OCI-LY7 (cell line): ENCODE results near the gene KDM4B. TPM values are rescaled to one million over a fixed set of nuclear protein-coding genes. Genes with fewer than 3 reads are reported as not detected.

ENCODE experiments used
- BruUV-seq: library from RNA; stranded (reverse); fragments of 400-500 nt; replicated peaks from 2 replicates; lab custom pipeline; 2021; lab: Mats Ljungman, UMichigan
- CTCF ChIA-PET: fragments of 300-600 bp; sonication (Branson Sonifier 250); formaldehyde crosslinking; loops from one replicate; lab custom pipeline; 2022; ENCODE audit warnings: antibody characterized with exemption; ENCODE audit not compliant: unreplicated experiment; lab: Charles Lee
- POLR2A ChIA-PET: fragments of 300-600 bp; sonication (Branson Sonifier 250); formaldehyde crosslinking; loops from one replicate; lab custom pipeline; 2022; ENCODE audit warnings: antibody characterized with exemption; lab: Charles Lee
- DNase-seq: peaks from one replicate; pipeline ENCODE4 v3.0.0-alpha.2; 2015; ENCODE audit warnings: low spot score
- H2AFZ ChIP-seq: fragments of 200-600 bp; sonication (generic), shearing (Covaris generic); 2 replicates; pipeline ENCODE4 v1.6.1; 2014; ENCODE audit warnings: mild to moderate bottlenecking, antibody characterized with exemption, low read length, moderate library complexity
- H3K27ac ChIP-seq: fragments of 200-600 bp; sonication (generic); 2 replicates; pipeline ENCODE4 v1.5.1; 2014; ENCODE audit warnings: mixed run types, low read depth, mild to moderate bottlenecking, moderate library complexity, low read length, inconsistent platforms; ENCODE audit not compliant: poor library complexity, severe bottlenecking
- H3K36me3 ChIP-seq: fragments of 200-600 bp; sonication (generic); 2 replicates; pipeline ENCODE4 v1.6.1; 2014; ENCODE audit warnings: mild to moderate bottlenecking, antibody characterized with exemption, low read length, moderate library complexity, mixed read lengths; ENCODE audit not compliant: insufficient read depth
- H3K4me1 ChIP-seq: fragments of 200-600 bp; sonication (generic); 2 replicates; pipeline ENCODE4 v1.5.1; 2014; ENCODE audit warnings: mild to moderate bottlenecking, low read length; ENCODE audit not compliant: insufficient read depth, poor library complexity, severe bottlenecking
- H3K4me2 ChIP-seq: fragments of 200-600 bp; sonication (generic); 2 replicates; pipeline ENCODE4 v1.6.1; 2014; ENCODE audit warnings: mild to moderate bottlenecking, low read length
- H3K4me3 ChIP-seq: fragments of 200-600 bp; sonication (generic); 2 replicates; pipeline ENCODE4 v1.5.1; 2014; ENCODE audit warnings: mild to moderate bottlenecking, low read depth, low read length; ENCODE audit not compliant: poor library complexity, severe bottlenecking
- H3K79me2 ChIP-seq: fragments of 200-600 bp; sonication (generic); 2 replicates; pipeline ENCODE4 v1.6.1; 2016; ENCODE audit warnings: low read depth, mild to moderate bottlenecking, low read length, moderate library complexity, mixed read lengths; ENCODE audit not compliant: insufficient read depth
- H3K9me2 ChIP-seq: fragments of 200-600 bp; sonication (generic); 2 replicates; pipeline ENCODE4 v1.6.1; 2016; ENCODE audit warnings: mild to moderate bottlenecking, low read length, mixed read lengths; ENCODE audit not compliant: insufficient read depth
- H3K9me3 ChIP-seq: fragments of 200-600 bp; sonication (generic); 2 replicates; pipeline ENCODE4 v1.6.1; 2014; ENCODE audit warnings: mild to moderate bottlenecking, mixed run types, low read length, mixed read lengths
- H4K20me1 ChIP-seq: fragments of 200-600 bp; sonication (generic); 2 replicates; pipeline ENCODE4 v1.6.1; 2014; ENCODE audit warnings: mild to moderate bottlenecking, antibody characterized with exemption, low read length, moderate library complexity, mixed read lengths; ENCODE audit not compliant: insufficient read depth
- EZH2phosphoT487 ChIP-seq: fragments of 200-600 bp; sonication (generic); IDR thresholded peaks from 2 replicates; pipeline ENCODE4 v1.6.1; 2018; ENCODE audit warnings: low read depth, borderline replicate concordance, mild to moderate bottlenecking, mixed run types, antibody characterized with exemption, low read length, moderate library complexity, mixed read lengths
- intact Hi-C: fragments of 100-400 bp; cut with micrococcal nuclease; formaldehyde crosslinking; loops from one replicate; pipeline ENCODE4 v1.10.0; 2022; ENCODE audit not compliant: unreplicated experiment
- total RNA-seq, 2 experiments: library from RNA; depleted of rRNA in 1 of 2; stranded (reverse); fragments of >200 nt in 1 of 2; shearing (Covaris generic) in 1 of 2; gene quantifications; 2 replicates each; pipeline ENCODE4 v1.2.3, GENCODE V29; 2014 to 2022
- TF ChIP-seq, protein P1 (sequence below): fragments of 200-600 bp; sonication (generic); conservative IDR thresholded peaks from 2 replicates; pipeline ENCODE4 v1.5.1; 2014; ENCODE audit warnings: mild to moderate bottlenecking, antibody characterized with exemption, low read length, moderate library complexity, mixed read lengths

KDM4B gene
- total RNA-seq, 2 experiments from 2014 or later = 24.3 to 44.2 TPM

DNA sequence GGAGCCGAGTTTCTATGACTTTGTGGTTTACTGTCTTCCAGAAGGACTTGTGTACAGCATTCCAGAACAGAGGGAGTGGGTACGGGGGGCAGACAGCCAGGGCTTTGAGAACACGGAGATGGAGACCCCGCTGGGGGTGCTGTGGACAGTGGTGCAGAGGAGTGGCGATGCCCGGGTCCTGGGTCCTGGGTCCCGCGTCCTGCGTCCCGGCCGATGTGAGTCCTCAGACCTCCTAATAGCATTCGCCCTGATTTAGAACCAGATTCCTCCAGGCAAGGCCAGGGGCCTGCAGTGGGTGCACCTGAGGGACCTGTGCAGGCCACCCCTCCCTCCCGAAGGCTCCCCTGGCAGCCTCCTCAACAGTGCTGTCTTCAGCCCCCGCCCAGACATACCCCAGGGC, 97.9 kb downstream of the KDM4B start:
- H3K4me1 ChIP-seq = no peaks in the 10 kb centered on the region
- H3K36me3 ChIP-seq = no peaks in the 10 kb centered on the region
- TF ChIP-seq EZH2phosphoT487 = no peak
- TF ChIP-seq, protein P1, sequence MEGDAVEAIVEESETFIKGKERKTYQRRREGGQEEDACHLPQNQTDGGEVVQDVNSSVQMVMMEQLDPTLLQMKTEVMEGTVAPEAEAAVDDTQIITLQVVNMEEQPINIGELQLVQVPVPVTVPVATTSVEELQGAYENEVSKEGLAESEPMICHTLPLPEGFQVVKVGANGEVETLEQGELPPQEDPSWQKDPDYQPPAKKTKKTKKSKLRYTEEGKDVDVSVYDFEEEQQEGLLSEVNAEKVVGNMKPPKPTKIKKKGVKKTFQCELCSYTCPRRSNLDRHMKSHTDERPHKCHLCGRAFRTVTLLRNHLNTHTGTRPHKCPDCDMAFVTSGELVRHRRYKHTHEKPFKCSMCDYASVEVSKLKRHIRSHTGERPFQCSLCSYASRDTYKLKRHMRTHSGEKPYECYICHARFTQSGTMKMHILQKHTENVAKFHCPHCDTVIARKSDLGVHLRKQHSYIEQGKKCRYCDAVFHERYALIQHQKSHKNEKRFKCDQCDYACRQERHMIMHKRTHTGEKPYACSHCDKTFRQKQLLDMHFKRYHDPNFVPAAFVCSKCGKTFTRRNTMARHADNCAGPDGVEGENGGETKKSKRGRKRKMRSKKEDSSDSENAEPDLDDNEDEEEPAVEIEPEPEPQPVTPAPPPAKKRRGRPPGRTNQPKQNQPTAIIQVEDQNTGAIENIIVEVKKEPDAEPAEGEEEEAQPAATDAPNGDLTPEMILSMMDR = no peak
- no peak overlapping the region for H3K4me2 ChIP-seq
- no peak overlapping the region for H3K27ac ChIP-seq
- ChIA-PET CTCF (no interaction called here), POLR2A (no interaction called here)
- H3K9me3 ChIP-seq = no peaks in the 10 kb centered on the region
- no peak overlapping the region for H3K4me3 ChIP-seq
- H3K79me2 ChIP-seq = no peaks in the 10 kb centered on the region
- intact Hi-C loops = no loop called here
- no TSS peak for BruUV-seq
- H3K9me2 ChIP-seq = no peaks in the 10 kb centered on the region
- H4K20me1 ChIP-seq = no peaks in the 10 kb centered on the region
- H2AFZ ChIP-seq = no peak overlapping the region
- no peak for DNase-seq

DNA sequence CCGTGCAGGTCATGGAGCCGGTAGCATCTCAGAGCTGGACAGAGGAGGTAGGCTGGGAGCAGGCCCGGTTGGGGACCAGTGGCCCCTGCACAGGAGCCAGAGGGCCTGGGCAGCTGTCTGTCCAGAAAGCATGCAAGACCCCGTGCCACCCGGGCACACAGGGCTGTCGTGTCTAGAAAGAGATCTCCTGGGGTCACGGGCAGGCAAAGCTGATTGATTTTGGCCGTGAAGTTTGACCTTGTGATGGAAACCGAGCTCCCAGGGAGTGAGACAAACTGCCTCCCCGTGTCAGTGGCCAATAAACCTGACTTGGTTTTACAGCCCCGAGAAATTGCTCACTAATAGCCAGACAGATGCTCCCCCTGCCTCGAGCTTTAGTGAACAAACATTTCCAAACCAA, 98.8 kb downstream of the KDM4B start:
- Histone ChIP-seq H3K9me3 (no peaks in the 10 kb centered on the region), H3K4me1 (no peaks in the 10 kb centered on the region), H4K20me1 (no peaks in the 10 kb centered on the region), H3K4me3 (no peak overlapping the region), H3K9me2 (no peaks in the 10 kb centered on the region), H3K36me3 (no peaks in the 10 kb centered on the region), H3K79me2 (no peaks in the 10 kb centered on the region), H3K27ac (no peak overlapping the region), H2AFZ (no peak overlapping the region), H3K4me2 (no peak overlapping the region)
- intact Hi-C loops = no loop called here
- no TSS peak for BruUV-seq
- no peak for DNase-seq
- CTCF ChIA-PET = no interaction called here
- no peak for TF ChIP-seq EZH2phosphoT487
- POLR2A ChIA-PET = interaction anchor here (0.6 kb wide), 1 partner anchor 384 kb away, joined by 4 read pairs; no protein-coding TSS in a partner anchor

GRCh38 chr19:5068233-5069072, 99.5 kb downstream of the KDM4B start:
- no peak overlapping the region for H3K4me3 ChIP-seq
- H3K79me2 ChIP-seq = no peaks in the 10 kb centered on the region
- intact Hi-C loops = no loop called here
- H3K36me3 ChIP-seq = no peaks in the 10 kb centered on the region
- BruUV-seq = no TSS peak
- ChIA-PET CTCF (no interaction called here), POLR2A (interaction anchor here (0.6 kb wide), 1 partner anchor 384 kb away, joined by 4 read pairs; no protein-coding TSS in a partner anchor)
- no peak overlapping the region for H2AFZ ChIP-seq
- H3K9me3 ChIP-seq = no peaks in the 10 kb centered on the region
- no peaks in the 10 kb centered on the region for H3K4me1 ChIP-seq
- H4K20me1 ChIP-seq = no peaks in the 10 kb centered on the region
- no peaks in the 10 kb centered on the region for H3K9me2 ChIP-seq
- no peak overlapping the region for H3K27ac ChIP-seq
- no peak for DNase-seq
- TF ChIP-seq, protein P1 = no peak
- TF ChIP-seq EZH2phosphoT487 = no peak
- no peak overlapping the region for H3K4me2 ChIP-seq
